ENCODE data around the gene SLC29A2.

GRCh38 chr11:66332371-66333219 lies 39.0 kb downstream of the SLC29A2 start:
- TF ChIP-seq POLR2A (IDR thresholded peaks at IDR 0.05) (no peak), CTCF (IDR thresholded peaks at IDR 0.05) (no peak), EP300 (IDR thresholded peaks at IDR 0.05) (no peak)

All from tibial nerve (tissue), 4 donors.